ENCODE data around the gene ATP6AP1. TPM values are rescaled to one million over a fixed set of nuclear protein-coding genes. Genes with fewer than 3 reads are reported as not detected.
"Not testable (repeated sequence)": the region's sequence is repeated elsewhere in the genome, so short reads cannot be mapped to it uniquely, and the experiment has no call there.

Gene ATP6AP1
- total and polyA plus RNA-seq, 2 donors (not counting 3 experiments of a cell fraction or from before 2014, with no cell fraction given), result 145 to 322 TPM

- no peak overlapping the region for H2AFZ ChIP-seq (ENCODE audit: low read depth, low read length)
- POLR2A ChIA-PET, result no interaction called here
- no peaks in the 10 kb centered on the region for H3K9me1 ChIP-seq (replicated peaks; ENCODE audit: control insufficient read depth, extremely low read depth, insufficient read depth, low read length)
- TF ChIP-seq JUN (IDR thresholded peaks at IDR 0.05; ENCODE audit: borderline replicate concordance, insufficient read depth, insufficient read length, low read depth), result no peak
- peak; percentile 30 to 44 for TF ChIP-seq CTCF (IDR thresholded peaks at IDR 0.05; ENCODE audit: extremely low read depth in 1 of 2, insufficient read depth in 1 of 2, low read depth in 1 of 2, low read length in 2 of 2)
- dilution Hi-C loops (cut with MboI; ENCODE audit: extremely low pct_ligation_motif_present, low sequenced_read_pairs) (no loop called here), intact Hi-C loops (cut with micrococcal nuclease) (no loop called here)
- H3K27ac ChIP-seq (ENCODE audit: insufficient read depth, low read depth, low read length), result no peak overlapping the region
- H3K9me3 ChIP-seq (replicated peaks; ENCODE audit: control insufficient read depth, insufficient read depth, low read length), result no peaks in the 10 kb centered on the region
- peaks cover 16% of the 10 kb centered on the region for H3K79me2 ChIP-seq (ENCODE audit: control insufficient read depth, insufficient read depth, low read length)
- H3K36me3 ChIP-seq (ENCODE audit: control insufficient read depth in 2 of 2, extremely low read depth in 1 of 2, insufficient read depth in 2 of 2, low read length in 2 of 2), result no peaks in the 10 kb centered on the region
- BruUV-seq (replicated peaks), result no TSS peak
- H3K9ac ChIP-seq (replicated peaks; ENCODE audit: extremely low read depth, insufficient read depth, low read length), result no peak overlapping the region
- no peak overlapping the region for H3K4me2 ChIP-seq (ENCODE audit: insufficient read depth, low read length)
- FAIRE-seq, result no peak
- H4K20me1 ChIP-seq (replicated peaks; ENCODE audit: control insufficient read depth, extremely low read depth, insufficient read depth, low read length), result no peaks in the 10 kb centered on the region
- CTCF ChIA-PET, result interaction anchor here (1.1 to 2.6 kb wide), 3 partner anchors 11 to 143 kb away, joined by 3 to 16 read pairs (median 7); partner anchors contain the start of gene FLNA
- H3K27me3 ChIP-seq (ENCODE audit: control insufficient read depth in 2 of 2, insufficient read depth in 2 of 2, low read length in 2 of 2), result no peaks in the 10 kb centered on the region
- DNase-seq (ENCODE audit: low read depth, low spot score), result no peak
- H3K4me1 ChIP-seq (ENCODE audit: control insufficient read depth, extremely low read depth, insufficient read depth, low read length), result no peaks in the 10 kb centered on the region
- no peak overlapping the region for H3K4me3 ChIP-seq (replicated peaks in 1 of 3; ENCODE audit: insufficient read depth in 1 of 3, low read depth in 1 of 3, low read length in 3 of 3)
Observed at GRCh38 chrX:154384284-154384892, 44.1 kb upstream of the ATP6AP1 start.

- H3K9ac ChIP-seq (replicated peaks; ENCODE audit: extremely low read depth, insufficient read depth, low read length); H3K9me1 ChIP-seq (replicated peaks; ENCODE audit: control insufficient read depth, extremely low read depth, insufficient read depth, low read length); CTCF ChIA-PET; H3K4me1 ChIP-seq (ENCODE audit: control insufficient read depth, extremely low read depth, insufficient read depth, low read length); H3K79me2 ChIP-seq (ENCODE audit: control insufficient read depth, insufficient read depth, low read length); H4K20me1 ChIP-seq (replicated peaks; ENCODE audit: control insufficient read depth, extremely low read depth, insufficient read depth, low read length); H3K27ac ChIP-seq (ENCODE audit: insufficient read depth, low read depth, low read length); intact Hi-C loops (cut with micrococcal nuclease); H3K9me3 ChIP-seq (replicated peaks; ENCODE audit: control insufficient read depth, insufficient read depth, low read length); dilution Hi-C loops (cut with MboI; ENCODE audit: extremely low pct_ligation_motif_present, low sequenced_read_pairs); POLR2A ChIA-PET; H3K36me3 ChIP-seq (ENCODE audit: control insufficient read depth in 2 of 2, extremely low read depth in 1 of 2, insufficient read depth in 2 of 2, low read length in 2 of 2); DNase-seq (ENCODE audit: low read depth, low spot score); H3K27me3 ChIP-seq (ENCODE audit: control insufficient read depth in 2 of 2, insufficient read depth in 2 of 2, low read length in 2 of 2); H3K4me3 ChIP-seq (replicated peaks in 1 of 3; ENCODE audit: insufficient read depth in 1 of 3, low read depth in 1 of 3, low read length in 3 of 3); BruUV-seq (replicated peaks); H2AFZ ChIP-seq (ENCODE audit: low read depth, low read length); H3K4me2 ChIP-seq (ENCODE audit: insufficient read depth, low read length): not testable (repeated sequence)
- FAIRE-seq, result peak; percentile 97
Observed at GRCh38 chrX:154388094-154388493, 40.4 kb upstream of the ATP6AP1 start.

GRCh38 chrX:154388649-154389048, 39.8 kb upstream of the ATP6AP1 start:
- H4K20me1 ChIP-seq (replicated peaks; ENCODE audit: control insufficient read depth, extremely low read depth, insufficient read depth, low read length); POLR2A ChIA-PET; dilution Hi-C loops (cut with MboI; ENCODE audit: extremely low pct_ligation_motif_present, low sequenced_read_pairs); intact Hi-C loops (cut with micrococcal nuclease); H2AFZ ChIP-seq (ENCODE audit: low read depth, low read length); H3K27me3 ChIP-seq (ENCODE audit: control insufficient read depth in 2 of 2, insufficient read depth in 2 of 2, low read length in 2 of 2); BruUV-seq (replicated peaks); H3K36me3 ChIP-seq (ENCODE audit: control insufficient read depth in 2 of 2, extremely low read depth in 1 of 2, insufficient read depth in 2 of 2, low read length in 2 of 2); CTCF ChIA-PET; H3K4me3 ChIP-seq (replicated peaks in 1 of 3; ENCODE audit: insufficient read depth in 1 of 3, low read depth in 1 of 3, low read length in 3 of 3); H3K79me2 ChIP-seq (ENCODE audit: control insufficient read depth, insufficient read depth, low read length); H3K4me2 ChIP-seq (ENCODE audit: insufficient read depth, low read length); H3K9me1 ChIP-seq (replicated peaks; ENCODE audit: control insufficient read depth, extremely low read depth, insufficient read depth, low read length); H3K27ac ChIP-seq (ENCODE audit: insufficient read depth, low read depth, low read length); DNase-seq (ENCODE audit: low read depth, low spot score); H3K9me3 ChIP-seq (replicated peaks; ENCODE audit: control insufficient read depth, insufficient read depth, low read length); H3K4me1 ChIP-seq (ENCODE audit: control insufficient read depth, extremely low read depth, insufficient read depth, low read length); H3K9ac ChIP-seq (replicated peaks; ENCODE audit: extremely low read depth, insufficient read depth, low read length): not testable (repeated sequence)
- FAIRE-seq, result peak; percentile 93
